Mesenchymal stem cell (in vitro differentiated cells and primary cell): ENCODE data around the gene ARSH.
A peak's percentile ranks its signal among the peaks of the same experiment; 100 is the strongest.

ENCODE experiments used
- DNase-seq: peaks from one replicate; pipeline ENCODE4 v3.0.0-alpha.2; 2013
- H2AFZ ChIP-seq: one replicate; pipeline ENCODE4 v1.6.1; 2013; ENCODE audit warnings: low read depth, mild to moderate bottlenecking, control low read depth, inconsistent platforms, low read length, moderate library complexity
- H2AK5ac ChIP-seq: 2 replicates; pipeline ENCODE4 v1.6.1; 2013; ENCODE audit warnings: low read length, moderate library complexity, mild to moderate bottlenecking, inconsistent platforms; ENCODE audit not compliant: severe bottlenecking
- H2BK120ac ChIP-seq: one replicate; pipeline ENCODE4 v1.6.1; 2013; ENCODE audit warnings: low read depth, mild to moderate bottlenecking, inconsistent platforms, low read length, moderate library complexity
- H2BK12ac ChIP-seq, 2 experiments: one replicate each; pipeline ENCODE4 v1.6.1; 2013; ENCODE audit warnings: inconsistent platforms in 2 of 2, low read length in 2 of 2, mild to moderate bottlenecking in 2 of 2, moderate library complexity in 2 of 2, control low read depth in 1 of 2
- H2BK15ac ChIP-seq: one replicate; pipeline ENCODE4 v1.6.1; 2013; ENCODE audit warnings: mild to moderate bottlenecking, low read depth, inconsistent platforms; ENCODE audit not compliant: poor library complexity, severe bottlenecking
- H2BK5ac ChIP-seq: 2 replicates; pipeline ENCODE4 v1.6.1; 2013; ENCODE audit warnings: low read depth, mild to moderate bottlenecking, low read length, control low read depth, inconsistent platforms; ENCODE audit not compliant: poor library complexity, severe bottlenecking
- H3K14ac ChIP-seq, 2 experiments: one replicate each; pipeline ENCODE4 v1.6.1; 2013; ENCODE audit warnings: inconsistent platforms in 2 of 2, low read length in 2 of 2, control low read depth in 1 of 2, mild to moderate bottlenecking in 1 of 2, moderate library complexity in 1 of 2
- H3K18ac ChIP-seq, 2 experiments: one replicate each; pipeline ENCODE4 v1.6.1; 2013; ENCODE audit warnings: inconsistent platforms in 2 of 2, low read length in 2 of 2, control low read depth in 1 of 2, low read depth in 1 of 2, mild to moderate bottlenecking in 1 of 2
- H3K23ac ChIP-seq, 2 experiments: one replicate each; pipeline ENCODE4 v1.6.1; 2013; ENCODE audit warnings: inconsistent platforms in 2 of 2, low read length in 2 of 2, mild to moderate bottlenecking in 2 of 2, moderate library complexity in 2 of 2, control low read depth in 1 of 2
- H3K27ac ChIP-seq: 2 replicates; pipeline ENCODE4 v1.5.1; 2013; ENCODE audit warnings: mild to moderate bottlenecking, moderate library complexity, low read length, control low read depth, inconsistent platforms; ENCODE audit not compliant: poor library complexity, severe bottlenecking
- H3K27me3 ChIP-seq, 2 experiments: 2 replicates each; pipeline versions ENCODE4 v1.6.1 to v1.7.0; 2013; ENCODE audit warnings: low read length in 2 of 2, mild to moderate bottlenecking in 2 of 2, moderate library complexity in 2 of 2, control low read depth in 1 of 2, inconsistent platforms in 1 of 2; ENCODE audit not compliant: control insufficient read depth in 1 of 2, insufficient read depth in 1 of 2
- H3K36me3 ChIP-seq, 2 experiments: 2 replicates each; pipeline versions ENCODE4 v1.6.1 to v1.7.0; 2013; ENCODE audit warnings: low read length in 2 of 2, control low read depth in 1 of 2, inconsistent platforms in 1 of 2, low read depth in 1 of 2, mild to moderate bottlenecking in 1 of 2; ENCODE audit not compliant: insufficient read depth in 2 of 2, control insufficient read depth in 1 of 2
- H3K4ac ChIP-seq, 2 experiments: one replicate each; pipeline ENCODE4 v1.6.1; 2013; ENCODE audit warnings: inconsistent platforms in 2 of 2, low read length in 2 of 2, mild to moderate bottlenecking in 2 of 2, moderate library complexity in 2 of 2, control low read depth in 1 of 2, low read depth in 1 of 2
- H3K4me1 ChIP-seq: 2 replicates; pipeline ENCODE4 v1.6.1; 2013; ENCODE audit warnings: low read depth, low read length, control low read depth; ENCODE audit not compliant: control insufficient read depth, insufficient read depth
- H3K4me2 ChIP-seq: 2 replicates; pipeline ENCODE4 v1.6.1; 2013; ENCODE audit warnings: low read length, mild to moderate bottlenecking, inconsistent platforms; ENCODE audit not compliant: poor library complexity, severe bottlenecking
- H3K4me3 ChIP-seq, 2 experiments: 2 replicates each; pipeline versions ENCODE4 v1.5.1 to v1.7.0; 2013; ENCODE audit warnings: low read length in 2 of 2, mild to moderate bottlenecking in 2 of 2, control low read depth in 1 of 2, low read depth in 1 of 2; ENCODE audit not compliant: insufficient read depth in 1 of 2
- H3K79me1 ChIP-seq: replicated peaks from 2 replicates; pipeline ENCODE4 v1.6.1; 2013; ENCODE audit warnings: mild to moderate bottlenecking, control low read depth, low read length, inconsistent platforms; ENCODE audit not compliant: poor library complexity, severe bottlenecking
- H3K9ac ChIP-seq: 2 replicates; pipeline ENCODE4 v1.7.0; 2013; ENCODE audit warnings: mild to moderate bottlenecking, low read length, moderate library complexity
- H3K9me3 ChIP-seq: 2 replicates; pipeline ENCODE4 v1.7.0; 2013; ENCODE audit warnings: mild to moderate bottlenecking, low read length; ENCODE audit not compliant: control insufficient read depth
- H4K8ac ChIP-seq: one replicate; pipeline ENCODE4 v1.6.1; 2013; ENCODE audit warnings: inconsistent platforms, mild to moderate bottlenecking, low read length, moderate library complexity
- H4K91ac ChIP-seq: one replicate; pipeline ENCODE4 v1.6.1; 2013; ENCODE audit warnings: mild to moderate bottlenecking, low read length, inconsistent platforms
- WGBS: methylation state at CpG from one replicate; pipeline ENCODE4 v1.1.7; 2013; ENCODE audit warnings: mixed read lengths; 5-methylcytosine and 5-hydroxymethylcytosine counted together

ARSH gene

GRCh38 chrX:2967584-2967983 is 38.8 kb upstream of the ARSH start:
- Histone ChIP-seq H3K27ac (no peak overlapping the region), H3K23ac (no peak overlapping the region), H2BK15ac (no peak overlapping the region), H3K4me3 (peak overlapping the region in 1 of 2 experiments; percentile 73), H2AK5ac (no peak overlapping the region), H3K27me3 (peaks cover 0 to 11% of the 10 kb centered on the region in 2 experiments), H3K9ac (peak overlapping the region; percentile 45), H3K4me2 (no peak overlapping the region), H2BK120ac (no peak overlapping the region), H3K18ac (no peak overlapping the region), H2BK12ac (no peak overlapping the region), H3K9me3 (peaks cover 4% of the 10 kb centered on the region), H4K91ac (no peak overlapping the region), H3K36me3 (no peaks in the 10 kb centered on the region), H3K4ac (no peak overlapping the region), H3K79me1 (no peaks in the 10 kb centered on the region), H4K8ac (no peak overlapping the region), H3K4me1 (peaks cover 4% of the 10 kb centered on the region), H3K14ac (no peak overlapping the region), H2AFZ (no peak overlapping the region), H2BK5ac (no peak overlapping the region)
- WGBS = 94% methylated on average over 11 of the region's 14 CpGs
- no peak for DNase-seq

- H3K18ac ChIP-seq = no peak overlapping the region
- H4K91ac ChIP-seq = no peak overlapping the region
- peaks cover 4% of the 10 kb centered on the region for H3K9me3 ChIP-seq
- H3K4me3 ChIP-seq = peak overlapping the region in 1 of 2 experiments; percentile 73
- H3K9ac ChIP-seq = peak overlapping the region; percentile 45
- no peak overlapping the region for H2BK120ac ChIP-seq
- H3K36me3 ChIP-seq = no peaks in the 10 kb centered on the region
- H2BK5ac ChIP-seq = no peak overlapping the region
- peaks cover 0 to 11% of the 10 kb centered on the region in 2 experiments for H3K27me3 ChIP-seq
- H3K4ac ChIP-seq = no peak overlapping the region
- no peak overlapping the region for H3K4me2 ChIP-seq
- no peak overlapping the region for H2AK5ac ChIP-seq
- no peak overlapping the region for H3K23ac ChIP-seq
- no peak overlapping the region for H4K8ac ChIP-seq
- no peak overlapping the region for H3K14ac ChIP-seq
- H3K4me1 ChIP-seq = peaks cover 4% of the 10 kb centered on the region
- H3K79me1 ChIP-seq = no peaks in the 10 kb centered on the region
- peak overlapping the region; percentile 4 for H2AFZ ChIP-seq
- WGBS = 88% methylated on average over 27 of the region's 27 CpGs
- no peak overlapping the region for H2BK12ac ChIP-seq
- no peak overlapping the region for H2BK15ac ChIP-seq
- no peak overlapping the region for H3K27ac ChIP-seq
- no peak for DNase-seq
Observed at GRCh38 chrX:2967998-2968909, 38.1 kb upstream of the ARSH start.

- H3K36me3 ChIP-seq = no peaks in the 10 kb centered on the region
- no peaks in the 10 kb centered on the region for H3K79me1 ChIP-seq
- H3K27me3 ChIP-seq = peaks cover 0 to 17% of the 10 kb centered on the region in 2 experiments
- no peak overlapping the region for H2BK5ac ChIP-seq
- WGBS = 86% methylated on average over 6 of the region's 6 CpGs
- no peak overlapping the region for H2AK5ac ChIP-seq
- no peak overlapping the region for H3K9ac ChIP-seq
- H2BK15ac ChIP-seq = no peak overlapping the region
- no peak overlapping the region for H2BK120ac ChIP-seq
- DNase-seq = no peak
- no peak overlapping the region for H3K18ac ChIP-seq
- H4K8ac ChIP-seq = no peak overlapping the region
- H3K4me3 ChIP-seq = no peak overlapping the region
- no peak overlapping the region for H3K4ac ChIP-seq
- H2BK12ac ChIP-seq = no peak overlapping the region
- H3K23ac ChIP-seq = no peak overlapping the region
- peaks cover 4% of the 10 kb centered on the region for H3K4me1 ChIP-seq
- no peak overlapping the region for H3K27ac ChIP-seq
- H3K9me3 ChIP-seq = peaks cover 4% of the 10 kb centered on the region
- H2AFZ ChIP-seq = no peak overlapping the region
- no peak overlapping the region for H3K14ac ChIP-seq
- H4K91ac ChIP-seq = no peak overlapping the region
- no peak overlapping the region for H3K4me2 ChIP-seq
Observed at GRCh38 chrX:2969021-2969420, 37.3 kb upstream of the ARSH start.

GRCh38 chrX:2972391-2972790 is 34.0 kb upstream of the ARSH start:
- Histone ChIP-seq H4K8ac (no peak overlapping the region), H3K9me3 (peaks cover 4% of the 10 kb centered on the region), H3K4me1 (no peaks in the 10 kb centered on the region), H3K4ac (no peak overlapping the region), H2BK5ac (no peak overlapping the region), H2AFZ (no peak overlapping the region), H4K91ac (no peak overlapping the region), H2AK5ac (no peak overlapping the region), H3K9ac (no peak overlapping the region), H3K27ac (no peak overlapping the region), H2BK12ac (no peak overlapping the region), H3K27me3 (peaks cover 0 to 21% of the 10 kb centered on the region in 2 experiments), H3K18ac (no peak overlapping the region), H3K36me3 (no peaks in the 10 kb centered on the region), H2BK15ac (no peak overlapping the region), H3K23ac (no peak overlapping the region), H3K4me2 (no peak overlapping the region), H3K4me3 (no peak overlapping the region), H2BK120ac (no peak overlapping the region), H3K79me1 (no peaks in the 10 kb centered on the region), H3K14ac (no peak overlapping the region)
- WGBS = 93% methylated on average over 5 of the region's 6 CpGs
- no peak for DNase-seq
